Activated CD4-positive, alpha-beta T cell treated with anti-CD3 and anti-CD28 coated beads, Interleukin-2, amount 50 U/mL, for 4 hours (primary cell): ENCODE data around the gene CST3.
A peak's percentile ranks its signal among the peaks of the same experiment; 100 is the strongest.
"Not testable (repeated sequence)": the region's sequence is repeated elsewhere in the genome, so short reads cannot be mapped to it uniquely, and the experiment has no call there.

Experiments
- DNase-seq, 2 experiments: peaks; one replicate each; pipeline ENCODE4 v3.0.0-alpha.2; 2020

CST3 gene

GRCh38 chr20:23637282-23638221 lies at the start of gene CST3:
CST3 (minus strand) TSS chr20:23637955; CDS start chr20:23637862, 93 bp downstream.
- no peak for DNase-seq

DNA sequence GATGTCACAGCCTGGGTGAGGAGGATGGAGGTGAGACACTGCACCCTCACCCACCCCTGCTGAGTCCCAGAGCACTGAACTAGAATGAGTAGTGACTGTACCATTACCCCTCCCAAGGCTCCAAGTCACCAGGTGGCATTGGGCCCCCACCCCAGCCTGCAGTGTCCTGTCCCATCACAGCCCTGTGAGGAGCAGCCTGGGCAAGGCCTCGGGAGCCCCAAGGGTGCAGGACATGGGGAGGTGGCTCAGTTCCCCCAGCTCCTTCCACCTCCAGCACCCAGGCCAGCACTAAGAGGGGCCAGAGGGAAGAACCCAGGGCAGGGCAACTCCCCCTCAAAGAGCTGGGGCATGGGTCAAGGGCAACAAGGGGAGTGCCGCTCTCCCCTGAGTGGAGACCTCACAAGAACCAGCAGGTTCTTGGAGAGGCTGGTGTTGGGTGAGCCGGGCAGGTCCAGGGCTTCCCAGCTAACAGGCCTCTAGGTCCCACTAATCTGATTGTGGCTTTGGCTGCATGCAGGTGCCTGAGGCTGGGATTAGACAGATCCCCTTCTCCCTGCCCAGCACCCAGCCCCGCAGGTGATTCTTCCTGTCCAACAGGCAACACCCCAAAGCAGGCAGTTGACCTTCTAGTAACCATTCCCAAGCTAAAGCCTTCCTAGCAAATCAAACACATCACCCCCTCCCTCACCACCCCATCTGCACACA lies 48.4 kb upstream of the CST3 start:
- no peak for DNase-seq

GRCh38 chr20:23685529-23685896 lies 47.8 kb upstream of the CST3 start:
- DNase-seq = not testable (repeated sequence)

GRCh38 chr20:23684261-23684660 lies 46.5 kb upstream of the CST3 start:
- DNase-seq = no peak

DNA sequence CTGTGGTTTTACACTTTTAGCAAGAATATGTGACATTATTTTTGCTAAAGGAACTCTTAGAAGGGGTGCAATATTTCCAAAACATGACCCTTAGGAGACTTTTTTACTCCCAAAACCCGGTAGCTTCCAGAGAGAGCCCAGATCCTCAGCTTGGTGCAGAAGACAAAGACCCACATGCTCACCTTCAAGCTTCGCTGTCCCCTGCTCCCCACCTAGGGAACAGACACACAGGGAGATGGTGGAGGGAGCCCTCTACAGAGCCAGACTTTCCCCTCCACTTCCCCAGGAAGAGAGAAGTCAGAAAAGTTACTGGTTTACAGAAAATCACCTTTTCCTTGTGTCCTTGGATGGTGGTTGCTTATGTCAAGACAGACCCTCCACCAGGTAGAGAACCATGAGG lies 46.1 kb upstream of the CST3 start:
- no peak for DNase-seq

DNA sequence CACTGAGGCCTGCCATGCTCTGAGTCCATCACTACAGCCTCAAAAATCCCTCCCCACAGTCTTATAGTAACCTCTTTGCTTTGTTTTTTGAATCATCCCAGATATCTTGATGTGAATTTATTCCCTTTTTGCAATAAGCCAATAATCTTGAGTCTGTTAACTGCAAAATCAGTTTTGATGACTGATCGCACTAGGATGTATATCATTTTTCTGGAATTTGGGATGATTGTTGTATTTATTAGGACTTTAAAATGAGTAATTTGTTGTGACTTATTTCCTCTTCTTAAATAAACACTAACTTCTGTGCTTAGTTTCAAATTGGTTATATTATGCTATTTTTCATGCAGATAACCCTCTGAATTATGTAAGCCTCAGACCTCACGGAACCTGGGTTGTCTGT lies 45.5 kb upstream of the CST3 start:
- DNase-seq = no peak

DNA sequence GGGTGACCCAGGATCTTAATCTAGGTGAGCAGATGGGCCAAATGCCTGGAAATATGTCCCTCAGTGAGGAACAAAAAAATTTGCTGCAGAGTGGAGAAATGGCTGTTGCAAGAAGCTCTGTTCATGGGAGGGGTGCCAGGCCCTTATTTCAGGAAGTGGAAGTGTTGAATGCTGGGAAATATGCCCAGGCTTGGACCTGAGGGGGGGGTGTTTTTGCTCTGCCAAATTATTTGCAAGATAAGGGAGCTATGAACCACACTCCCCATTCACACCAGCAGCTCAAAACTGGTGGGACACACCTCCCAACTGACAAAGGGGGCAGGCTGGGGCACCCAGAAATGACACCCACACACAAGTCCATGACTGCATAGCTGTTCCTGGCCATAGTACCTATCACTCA lies 42.4 kb upstream of the CST3 start:
- DNase-seq = no peak

DNA sequence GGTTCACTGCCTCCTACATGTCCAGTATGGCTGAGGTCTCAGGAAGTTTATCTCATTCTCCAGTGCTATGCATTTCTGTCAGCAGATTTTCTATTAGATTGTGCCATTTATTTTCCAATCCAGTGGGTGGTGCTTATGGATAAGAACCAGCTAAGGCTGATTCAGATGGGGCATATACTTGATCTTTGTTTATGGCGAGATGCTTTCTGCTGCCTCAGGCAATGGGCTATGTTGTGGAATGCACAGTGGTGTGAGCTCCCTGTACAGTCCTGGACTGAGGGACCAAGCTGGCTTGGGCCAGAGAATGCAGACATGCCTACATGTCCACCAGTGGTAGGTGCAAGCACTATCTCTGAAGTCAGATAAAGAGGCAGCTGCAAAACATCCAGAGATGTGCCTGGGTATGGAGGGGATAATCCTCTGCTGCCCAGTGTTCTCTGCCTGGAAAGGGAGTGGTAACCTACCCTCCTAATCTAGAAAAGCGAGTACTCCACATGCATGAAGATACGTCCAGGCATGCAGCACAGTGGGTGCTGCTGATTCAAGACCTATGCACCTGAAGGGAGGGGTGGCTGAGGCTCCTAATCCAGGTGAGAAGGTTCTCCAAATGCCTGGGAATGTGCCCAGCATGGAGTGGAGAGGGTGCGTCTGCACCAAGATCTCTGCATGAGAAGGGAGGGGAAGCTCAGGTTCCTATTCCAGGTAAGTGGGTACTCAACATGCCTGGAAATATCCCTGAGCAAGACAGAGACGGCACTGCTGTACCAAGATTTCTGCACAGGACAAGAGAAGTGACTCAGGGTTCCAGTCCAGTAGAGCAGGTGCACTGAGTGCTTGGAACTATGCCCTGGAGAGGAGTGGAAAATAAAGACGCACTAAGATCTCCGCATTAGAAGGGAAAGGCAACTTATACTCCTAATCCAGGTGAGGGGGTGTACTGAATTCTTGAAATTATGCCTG lies 41.7 kb upstream of the CST3 start:
- no peak for DNase-seq

- no peak for DNase-seq
Observed at GRCh38 chr20:23673209-23673608, 35.5 kb upstream of the CST3 start.

GRCh38 chr20:23672158-23672557 lies 34.4 kb upstream of the CST3 start:
- no peak for DNase-seq

GRCh38 chr20:23671479-23671878 lies 33.7 kb upstream of the CST3 start:
- no peak for DNase-seq

GRCh38 chr20:23670361-23670760 lies 32.6 kb upstream of the CST3 start:
- DNase-seq = no peak

- DNase-seq = no peak
Observed at GRCh38 chr20:23669866-23670265, 32.1 kb upstream of the CST3 start.

GRCh38 chr20:23669327-23669726 lies 31.6 kb upstream of the CST3 start:
- no peak for DNase-seq

- DNase-seq = peak in 1 of 2 experiments; percentile 8
Observed at GRCh38 chr20:23668477-23668951, 30.8 kb upstream of the CST3 start.

GRCh38 chr20:23667666-23668065 lies 29.9 kb upstream of the CST3 start:
- no peak for DNase-seq

- DNase-seq = no peak
Observed at GRCh38 chr20:23666698-23667097, 28.9 kb upstream of the CST3 start.

- no peak for DNase-seq
Observed at GRCh38 chr20:23666189-23666588, 28.4 kb upstream of the CST3 start.

DNA sequence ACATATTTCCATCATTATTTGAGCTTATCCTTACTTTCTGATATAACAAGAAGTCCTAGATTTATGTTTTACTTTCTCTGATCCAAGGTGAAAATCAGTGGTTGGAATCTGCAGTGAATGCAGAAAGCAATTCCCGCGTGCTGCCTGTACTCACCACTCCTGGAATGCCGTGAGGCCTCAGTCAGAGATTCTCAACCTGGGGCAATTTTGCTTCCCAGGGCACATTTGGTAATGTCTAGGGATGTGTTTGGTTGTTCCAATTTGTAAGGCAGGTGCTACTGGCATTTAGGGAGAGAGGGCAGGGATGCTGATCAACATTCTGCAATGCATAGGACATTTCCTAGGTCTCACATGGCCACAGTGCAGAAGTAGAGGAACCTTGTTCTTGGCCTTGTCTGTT lies 27.2 kb upstream of the CST3 start:
- DNase-seq = no peak

GRCh38 chr20:23664046-23664445 lies 26.3 kb upstream of the CST3 start:
- DNase-seq = not testable (repeated sequence)

DNA sequence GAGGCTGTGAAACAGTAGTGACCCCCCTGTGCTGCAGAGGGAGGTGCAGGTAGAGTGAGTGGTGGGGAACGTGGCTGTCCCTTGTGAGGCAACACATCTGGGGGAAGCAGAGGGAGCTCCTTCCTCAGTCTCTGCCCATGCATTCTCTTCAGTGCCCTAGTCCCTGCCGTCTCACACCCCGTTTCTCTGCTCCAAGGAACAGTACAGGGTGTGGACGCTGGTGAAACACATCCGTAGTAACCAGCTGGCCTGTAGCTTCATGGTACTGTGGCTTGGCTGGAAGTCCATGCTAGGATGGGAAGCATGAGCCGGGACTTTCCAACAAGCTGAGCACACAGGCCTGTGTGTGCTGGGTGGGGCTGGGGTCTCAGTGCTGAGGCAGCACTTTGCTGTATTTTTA lies 25.4 kb upstream of the CST3 start:
- DNase-seq = no peak

DNA sequence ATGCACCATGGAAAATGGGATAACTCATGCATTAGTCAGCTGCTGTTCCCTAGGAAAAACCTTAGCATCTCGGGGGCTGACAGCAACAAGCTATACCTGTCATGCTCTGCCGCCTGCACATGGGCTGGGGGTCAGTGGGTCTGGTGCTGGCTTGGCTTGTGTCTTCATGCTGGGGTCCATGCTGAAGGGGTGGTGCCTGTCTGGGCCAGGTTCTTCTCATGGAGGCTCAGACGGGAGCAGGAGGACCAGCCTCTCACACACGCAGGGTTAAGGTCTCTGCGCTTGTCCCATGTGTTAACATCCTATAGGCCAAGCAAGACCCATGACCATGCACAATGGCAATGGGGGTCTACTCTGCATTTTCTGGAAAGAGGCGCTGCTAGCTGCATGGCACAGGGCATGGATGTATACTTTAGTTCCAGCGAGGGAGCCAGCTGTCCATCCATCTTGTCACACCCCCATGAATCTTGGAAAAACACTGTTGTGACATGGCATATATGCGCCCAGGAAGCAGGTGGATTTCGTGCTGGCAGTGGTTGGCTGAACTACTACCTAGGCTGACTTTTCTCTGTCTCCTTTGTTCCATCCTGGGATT lies 24.6 kb upstream of the CST3 start:
- no peak for DNase-seq
